CD14-positive monocyte (primary cell): ENCODE measurements around the gene GTF2H1. TPM values are rescaled to one million over a fixed set of nuclear protein-coding genes. Genes with fewer than 3 reads are reported as not detected.

Experiments
- DNase-seq, 3 donors: peaks; one replicate each; pipeline ENCODE4 v3.0.0-alpha.2; 2011 to 2022
- H2AFZ ChIP-seq: 2 replicates; pipeline ENCODE4 v1.6.0; 2012; ENCODE audit warnings: mild to moderate bottlenecking, low read depth, low read length, inconsistent platforms; ENCODE audit not compliant: insufficient read depth, poor library complexity, severe bottlenecking
- H3K27ac ChIP-seq, 2 donors: 1 replicate in 1 of 2; 2 replicates in 1 of 2; pipeline ENCODE4 v1.5.1; 2012 to 2013; ENCODE audit warnings: low read length in 2 of 2, control low read depth in 1 of 2, inconsistent platforms in 1 of 2, low read depth in 1 of 2, mild to moderate bottlenecking in 1 of 2
- H3K27me3 ChIP-seq, 2 donors: one replicate each; pipeline versions ENCODE4 v1.6.0 to v1.6.1; 2011 to 2013; ENCODE audit warnings: low read length in 2 of 2; ENCODE audit not compliant: control insufficient read depth in 2 of 2, insufficient read depth in 2 of 2
- H3K36me3 ChIP-seq, 2 donors: replicated peaks in 1 of 2; 1 replicate in 1 of 2; 2 replicates in 1 of 2; pipeline versions ENCODE4 v1.5.1 to v1.6.1; 2012 to 2013; ENCODE audit warnings: low read length in 2 of 2, control low read depth in 1 of 2, inconsistent platforms in 1 of 2, mild to moderate bottlenecking in 1 of 2; ENCODE audit not compliant: insufficient read depth in 2 of 2, control insufficient read depth in 1 of 2
- H3K4me1 ChIP-seq, 2 donors: 1 replicate in 1 of 2; 2 replicates in 1 of 2; pipeline versions ENCODE4 v1.5.1 to v1.6.1; 2012 to 2013; ENCODE audit warnings: low read length in 2 of 2, control low read depth in 1 of 2, inconsistent platforms in 1 of 2, mild to moderate bottlenecking in 1 of 2, moderate library complexity in 1 of 2; ENCODE audit not compliant: insufficient read depth in 2 of 2, control insufficient read depth in 1 of 2
- H3K4me2 ChIP-seq: replicated peaks from 2 replicates; pipeline ENCODE3; 2012; ENCODE audit warnings: low read length, moderate library complexity, mild to moderate bottlenecking; ENCODE audit not compliant: poor library complexity, severe bottlenecking; ENCODE audit errors: extremely low read depth
- H3K4me3 ChIP-seq, 3 experiments: fragments of 200-600 bp in 1 of 3; sonication (generic) in 1 of 3; replicated peaks in 1 of 3; 1 replicate in 2 of 3; 2 replicates in 1 of 3; pipeline ENCODE4 v1.5.1; 2011 to 2013; ENCODE audit warnings: low read length in 3 of 3, mild to moderate bottlenecking in 3 of 3, control low read depth in 2 of 3, low read depth in 2 of 3, inconsistent platforms in 1 of 3, moderate library complexity in 1 of 3
- H3K79me2 ChIP-seq: 2 replicates; pipeline ENCODE4 v1.6.0; 2012; ENCODE audit warnings: mild to moderate bottlenecking, control low read depth, inconsistent platforms, low read length, moderate library complexity; ENCODE audit not compliant: insufficient read depth
- H3K9ac ChIP-seq: 2 replicates; pipeline ENCODE4 v1.6.0; 2017; ENCODE audit warnings: low read length, mild to moderate bottlenecking; ENCODE audit not compliant: insufficient read depth, poor library complexity, severe bottlenecking
- H3K9me3 ChIP-seq, 2 donors: replicated peaks in 1 of 2; 1 replicate in 1 of 2; 2 replicates in 1 of 2; pipeline versions ENCODE4 v1.5.1 to v1.6.1; 2012 to 2013; ENCODE audit warnings: low read length in 2 of 2, control low read depth in 1 of 2; ENCODE audit not compliant: control insufficient read depth in 1 of 2, insufficient read depth in 1 of 2
- H4K20me1 ChIP-seq: 2 replicates; pipeline ENCODE4 v1.6.0; 2012; ENCODE audit warnings: mild to moderate bottlenecking, low read length, control low read depth, moderate library complexity; ENCODE audit not compliant: insufficient read depth
- H3K27ac Mint-ChIP-seq, 7 donors: one replicate each; pipeline ENCODE4 v1.8.0; 2020; ENCODE audit warnings: mild to moderate bottlenecking in 7 of 7, mixed read lengths in 7 of 7, moderate library complexity in 6 of 7, inconsistent platforms in 2 of 7
- H3K27me3 Mint-ChIP-seq, 3 donors: one replicate each; pipeline ENCODE4 v1.8.0; 2021 to 2022; ENCODE audit warnings: low read depth in 3 of 3, mild to moderate bottlenecking in 3 of 3, mixed read lengths in 3 of 3, moderate library complexity in 3 of 3, inconsistent platforms in 1 of 3
- H3K36me3 Mint-ChIP-seq, 2 donors: one replicate each; pipeline ENCODE4 v1.8.0; 2020; ENCODE audit warnings: mixed read lengths in 2 of 2, inconsistent platforms in 1 of 2, mild to moderate bottlenecking in 1 of 2
- H3K4me1 Mint-ChIP-seq: one replicate; pipeline ENCODE4 v1.8.0; 2020; ENCODE audit warnings: mild to moderate bottlenecking, mixed read lengths
- H3K4me3 Mint-ChIP-seq, 2 donors: one replicate each; pipeline ENCODE4 v1.8.0; 2020; ENCODE audit warnings: mild to moderate bottlenecking in 2 of 2, mixed read lengths in 2 of 2, moderate library complexity in 1 of 2
- H3K9me3 Mint-ChIP-seq, 7 donors: one replicate each; pipeline ENCODE4 v1.8.0; 2020 to 2022; ENCODE audit warnings: mixed read lengths in 7 of 7, mild to moderate bottlenecking in 6 of 7, moderate library complexity in 6 of 7, inconsistent platforms in 2 of 7
- CTCF ChIP-seq: fragments of 200-600 bp; IDR thresholded peaks from one replicate; pipeline ENCODE4 v1.8.0; 2022; ENCODE audit warnings: antibody characterized with exemption, mild to moderate bottlenecking
- WGBS: methylation state at CpG from one replicate; pipeline ENCODE4 v1.1.5; 2013; ENCODE audit warnings: missing lambda C conversion rate; ENCODE audit not compliant: insufficient coverage; 5-methylcytosine and 5-hydroxymethylcytosine counted together
- intact Hi-C, 2 donors: fragments of 100-400 bp; cut with micrococcal nuclease; formaldehyde crosslinking; loops; one replicate each; pipeline versions ENCODE4 v1.15.0 to v1.15.1; 2023
- polyA plus RNA-seq, 3 donors: library from polyadenylated mRNA; depleted of rRNA in 1 of 3; unstranded in 2 of 3; stranded (reverse) in 1 of 3; fragments of 300-500 nt in 2 of 3; fragments of >200 nt in 1 of 3; fragmentation: Illumina TruSeq in 2 of 3; gene quantifications; 1 replicate in 2 of 3; 2 replicates in 1 of 3; pipeline ENCODE4 v1.2.3, GENCODE V29; 2012 to 2021

GTF2H1 gene
- polyA plus RNA-seq, 3 donors, result 23.0 to 26.6 (median 26.2) TPM

GRCh38 chr11:18394275-18394927, 72.0 kb downstream of the GTF2H1 start, which contains the start of gene LDHA:
Gene LDHA (plus strand): TSS chr11:18394563. CDS start chr11:18396843, 2,280 bp downstream.
- peaks cover 20 to 28% of the 10 kb centered on the region in 2 donors for H3K4me1 ChIP-seq
- peaks cover 23 to 28% of the 10 kb centered on the region in 2 donors for H3K36me3 ChIP-seq
- peak; percentile 91 to 97 (median 94) for DNase-seq
- no peaks in the 10 kb centered on the region for H3K9me3 Mint-ChIP-seq
- peaks cover 0 to 3% (median 0%) of the 10 kb centered on the region in 3 donors for H3K27me3 Mint-ChIP-seq
- intact Hi-C loops, result loop anchor here (1.0 to 10.0 kb wide), 6 partner anchors 10 to 240 kb away; partner anchors contain the start of genes GTF2H1 (in 1 of the 2), HPS5 (in 1 of the 2), SAA2 (in 1 of the 2) and SPTY2D1 (in 1 of the 2)
- peak within 1 kb of the TSS; percentile 69 for H2AFZ ChIP-seq
- H3K79me2 ChIP-seq, result peaks cover 55% of the 10 kb centered on the region
- no peaks in the 10 kb centered on the region for H3K9me3 ChIP-seq
- H3K4me2 ChIP-seq, result peak within 1 kb of the TSS; percentile 98
- peaks cover 21 to 28% of the 10 kb centered on the region in 2 donors for H3K36me3 Mint-ChIP-seq
- H3K4me1 Mint-ChIP-seq, result peaks cover 23% of the 10 kb centered on the region
- peak within 1 kb of the TSS; percentile 94 for H3K9ac ChIP-seq
- H3K4me3 Mint-ChIP-seq, result peak within 1 kb of the TSS; percentile 96 to 99
- H3K27ac Mint-ChIP-seq, result peak within 1 kb of the TSS; percentile 94 to 98 (median 96)
- H3K4me3 ChIP-seq, result peak within 1 kb of the TSS; percentile 78 to 93 (median 92)
- H3K27me3 ChIP-seq, result no peaks in the 10 kb centered on the region
- peak within 1 kb of the TSS; percentile 90 to 95 for H3K27ac ChIP-seq
- peaks cover 45% of the 10 kb centered on the region for H4K20me1 ChIP-seq
- no peak for TF ChIP-seq CTCF
- WGBS, result under 1% methylated on average over 60 of the region's 60 CpGs

- H3K27me3 ChIP-seq, result no peaks in the 10 kb centered on the region
- peaks cover 20 to 28% of the 10 kb centered on the region in 2 donors for H3K4me1 ChIP-seq
- peak overlapping the region; percentile 90 to 95 for H3K27ac ChIP-seq
- H3K9me3 ChIP-seq, result no peaks in the 10 kb centered on the region
- Mint-ChIP-seq H3K4me3 (peak overlapping the region; percentile 96 to 99), H3K27ac (peak overlapping the region; percentile 94 to 98 (median 96)), H3K36me3 (peaks cover 28 to 35% of the 10 kb centered on the region in 2 donors), H3K4me1 (peaks cover 23% of the 10 kb centered on the region), H3K9me3 (no peaks in the 10 kb centered on the region), H3K27me3 (peaks cover 0 to 3% (median 0%) of the 10 kb centered on the region in 3 donors)
- peaks cover 30 to 35% of the 10 kb centered on the region in 2 donors for H3K36me3 ChIP-seq
- intact Hi-C loops, result loop anchor here (1.0 to 10.0 kb wide), 8 partner anchors 11 to 240 kb away; partner anchors contain the start of genes GTF2H1 (in 2 of the 2), HPS5 (in 2 of the 2), SPTY2D1 (in 2 of the 2) and SAA2 (in 1 of the 2)
- no peak for TF ChIP-seq CTCF
- DNase-seq, result peak in 2 of 3 donors; percentile 7 to 10
- peak overlapping the region; percentile 69 for H2AFZ ChIP-seq
- H4K20me1 ChIP-seq, result peaks cover 52% of the 10 kb centered on the region
- H3K9ac ChIP-seq, result peak overlapping the region; percentile 94
- H3K4me2 ChIP-seq, result peak overlapping the region; percentile 98
- H3K79me2 ChIP-seq, result peaks cover 62% of the 10 kb centered on the region
- peak overlapping the region; percentile 78 to 93 (median 92) for H3K4me3 ChIP-seq
- WGBS, result under 1% methylated on average over 26 of the region's 36 CpGs
These were observed 72.8 kb downstream of the GTF2H1 start for GRCh38 chr11:18394928-18395734.
